Measurements from ENCODE around the gene KIAA0319L. TPM values are rescaled to one million over a fixed set of nuclear protein-coding genes. Genes with fewer than 3 reads are reported as not detected.

Gene KIAA0319L
- total RNA-seq, 1 donor from 2014 or later: 48.6 TPM

- no peak overlapping the region for H3K4me3 Mint-ChIP-seq
- H3K27me3 Mint-ChIP-seq: no peaks in the 10 kb centered on the region
- H3K4me1 Mint-ChIP-seq (ENCODE audit: unreplicated experiment): no peaks in the 10 kb centered on the region
- peaks cover 35% of the 10 kb centered on the region for H3K36me3 Mint-ChIP-seq
- no peak for TF ChIP-seq CTCF (conservative IDR thresholded peaks at IDR 0.05)
- H3K27ac Mint-ChIP-seq: no peak overlapping the region
- no peaks in the 10 kb centered on the region for H3K9me3 Mint-ChIP-seq
- DNase-seq (ENCODE audit: extremely low spot score, unreplicated experiment): no peak
Observed at GRCh38 chr1:35434703-35435102, 122.5 kb downstream of the KIAA0319L start.

GRCh38 chr1:35433714-35434113 lies 123.5 kb downstream of the KIAA0319L start:
- Mint-ChIP-seq H3K4me1 (ENCODE audit: unreplicated experiment) (no peaks in the 10 kb centered on the region), H3K9me3 (no peaks in the 10 kb centered on the region), H3K27ac (no peak overlapping the region), H3K27me3 (no peaks in the 10 kb centered on the region), H3K4me3 (no peak overlapping the region), H3K36me3 (peaks cover 37% of the 10 kb centered on the region)
- TF ChIP-seq CTCF (conservative IDR thresholded peaks at IDR 0.05): no peak
- DNase-seq (ENCODE audit: extremely low spot score, unreplicated experiment): no peak

GRCh38 chr1:35432231-35432630 lies 125.0 kb downstream of the KIAA0319L start:
- Mint-ChIP-seq H3K36me3 (peaks cover 36% of the 10 kb centered on the region), H3K27ac (no peak overlapping the region), H3K4me3 (no peak overlapping the region), H3K4me1 (ENCODE audit: unreplicated experiment) (no peaks in the 10 kb centered on the region), H3K27me3 (no peaks in the 10 kb centered on the region), H3K9me3 (no peaks in the 10 kb centered on the region)
- no peak for DNase-seq (ENCODE audit: extremely low spot score, unreplicated experiment)
- no peak for TF ChIP-seq CTCF (conservative IDR thresholded peaks at IDR 0.05)

- no peaks in the 10 kb centered on the region for H3K4me1 Mint-ChIP-seq (ENCODE audit: unreplicated experiment)
- peaks cover 29% of the 10 kb centered on the region for H3K36me3 Mint-ChIP-seq
- no peak overlapping the region for H3K27ac Mint-ChIP-seq
- H3K4me3 Mint-ChIP-seq: no peak overlapping the region
- TF ChIP-seq CTCF (conservative IDR thresholded peaks at IDR 0.05): no peak
- H3K27me3 Mint-ChIP-seq: no peaks in the 10 kb centered on the region
- no peak for DNase-seq (ENCODE audit: extremely low spot score, unreplicated experiment)
- H3K9me3 Mint-ChIP-seq: no peaks in the 10 kb centered on the region
Observed at GRCh38 chr1:35431173-35431599, 126.0 kb downstream of the KIAA0319L start.

DNA sequence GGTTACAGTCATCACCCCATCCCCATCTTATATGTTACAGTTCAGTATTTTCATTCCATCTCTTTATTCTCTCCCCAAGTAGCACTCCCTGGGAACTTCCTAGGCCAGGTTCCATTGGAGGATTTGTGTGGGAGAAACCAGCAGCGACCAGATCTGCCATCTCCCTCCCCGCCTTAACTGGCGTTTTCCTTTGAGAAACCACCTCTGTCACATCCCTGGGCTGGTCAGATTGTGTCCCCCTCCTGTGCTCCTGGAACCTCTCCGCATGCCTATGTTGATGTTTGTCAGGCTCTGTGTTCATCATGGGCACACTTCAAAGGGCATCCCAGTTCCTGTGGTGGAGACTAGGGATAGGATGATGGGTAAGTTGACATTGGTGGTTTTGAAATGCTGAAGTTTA lies 126.4 kb downstream of the KIAA0319L start:
- Mint-ChIP-seq H3K27me3 (no peaks in the 10 kb centered on the region), H3K27ac (no peak overlapping the region), H3K4me3 (no peak overlapping the region), H3K9me3 (no peaks in the 10 kb centered on the region), H3K36me3 (peaks cover 29% of the 10 kb centered on the region), H3K4me1 (ENCODE audit: unreplicated experiment) (no peaks in the 10 kb centered on the region)
- no peak for DNase-seq (ENCODE audit: extremely low spot score, unreplicated experiment)
- TF ChIP-seq CTCF (conservative IDR thresholded peaks at IDR 0.05): no peak

DNA sequence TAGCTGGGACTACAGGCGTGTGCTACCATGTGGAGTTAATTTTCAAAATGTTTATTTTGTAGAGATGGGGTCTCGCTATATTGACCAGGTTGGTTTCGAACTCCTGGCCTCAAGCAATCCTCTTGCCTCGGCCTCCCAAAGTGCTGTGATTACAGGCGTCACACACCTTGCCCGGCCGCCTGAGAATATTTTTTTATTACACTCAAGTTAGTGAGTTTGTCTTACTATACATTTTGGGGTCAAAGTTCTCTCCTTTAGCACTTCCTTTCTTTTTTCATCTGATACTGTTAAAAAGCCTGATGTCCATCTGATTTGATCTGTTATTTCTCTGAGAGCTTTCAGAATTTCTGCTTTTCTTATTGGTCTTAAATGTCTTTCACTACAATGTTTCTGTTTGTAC lies 128.8 kb downstream of the KIAA0319L start:
- H3K4me3 Mint-ChIP-seq: no peak overlapping the region
- no peaks in the 10 kb centered on the region for H3K27me3 Mint-ChIP-seq
- H3K27ac Mint-ChIP-seq: no peak overlapping the region
- no peak for DNase-seq (ENCODE audit: extremely low spot score, unreplicated experiment)
- no peaks in the 10 kb centered on the region for H3K9me3 Mint-ChIP-seq
- peaks cover 30% of the 10 kb centered on the region for H3K36me3 Mint-ChIP-seq
- TF ChIP-seq CTCF (conservative IDR thresholded peaks at IDR 0.05): no peak
- no peaks in the 10 kb centered on the region for H3K4me1 Mint-ChIP-seq (ENCODE audit: unreplicated experiment)
